OCI-LY1 (cell line): Measurements from ENCODE around the gene DNHD1.

Source experiments
- H2AFZ ChIP-seq: fragments of 200-600 bp; sonication (generic), shearing (Covaris generic); 2 replicates; pipeline ENCODE4 v1.6.0; 2014; ENCODE audit warnings: antibody characterized with exemption, mild to moderate bottlenecking, low read length
- H3F3A ChIP-seq: fragments of 200-600 bp; sonication (generic), shearing (Covaris generic); 2 replicates; pipeline ENCODE4 v1.6.0; 2014; ENCODE audit warnings: mild to moderate bottlenecking, antibody characterized with exemption, low read length, moderate library complexity; ENCODE audit not compliant: insufficient read depth
- H3K27ac ChIP-seq: fragments of 200-600 bp; sonication (generic); 2 replicates; pipeline ENCODE4 v1.5.1; 2014; ENCODE audit warnings: low read length, mixed run types, mild to moderate bottlenecking, low read depth; ENCODE audit not compliant: poor library complexity, severe bottlenecking
- H3K27me3 ChIP-seq: fragments of 200-600 bp; sonication (generic); 2 replicates; pipeline ENCODE4 v1.6.0; 2014; ENCODE audit warnings: antibody characterized with exemption, mild to moderate bottlenecking, low read length, moderate library complexity; ENCODE audit not compliant: insufficient read depth
- H3K36me3 ChIP-seq: fragments of 200-600 bp; sonication (generic); 2 replicates; pipeline ENCODE4 v1.6.1; 2014; ENCODE audit warnings: mild to moderate bottlenecking, antibody characterized with exemption, low read length, moderate library complexity, mixed read lengths; ENCODE audit not compliant: insufficient read depth
- H3K4me1 ChIP-seq: fragments of 200-600 bp; sonication (generic); 2 replicates; pipeline ENCODE4 v1.5.1; 2014; ENCODE audit warnings: mild to moderate bottlenecking, low read length, moderate library complexity; ENCODE audit not compliant: insufficient read depth, severe bottlenecking
- H3K4me2 ChIP-seq: fragments of 200-600 bp; sonication (generic), shearing (Covaris generic); 2 replicates; pipeline ENCODE4 v1.6.1; 2014; ENCODE audit warnings: low read length
- H3K4me3 ChIP-seq: fragments of 200-600 bp; sonication (generic); 2 replicates; pipeline ENCODE4 v1.5.1; 2014; ENCODE audit warnings: low read length, low read depth, mild to moderate bottlenecking, mixed read lengths; ENCODE audit not compliant: poor library complexity, severe bottlenecking
- H3K79me2 ChIP-seq: fragments of 200-600 bp; shearing (Covaris generic); 2 replicates; pipeline ENCODE4 v1.6.1; 2016; ENCODE audit warnings: mixed run types, low read length, mixed read lengths; ENCODE audit not compliant: insufficient read depth
- H3K9ac ChIP-seq: fragments of 200-600 bp; sonication (generic), shearing (Covaris generic); 2 replicates; pipeline ENCODE4 v1.6.1; 2014; ENCODE audit warnings: mild to moderate bottlenecking, low read length, mixed read lengths
- H3K9me2 ChIP-seq: fragments of 200-600 bp; sonication (generic), shearing (Covaris generic); 2 replicates; pipeline ENCODE4 v1.6.1; 2014; ENCODE audit warnings: low read depth, mild to moderate bottlenecking, low read length, mixed read lengths
- H3K9me3 ChIP-seq: fragments of 200-600 bp; shearing (Covaris generic); 2 replicates; pipeline ENCODE4 v1.6.1; 2014; ENCODE audit warnings: low read length, mixed read lengths
- H4K20me1 ChIP-seq: fragments of 200-600 bp; sonication (generic), shearing (Covaris generic); 2 replicates; pipeline ENCODE4 v1.6.0; 2016; ENCODE audit warnings: mild to moderate bottlenecking, low read length; ENCODE audit not compliant: insufficient read depth
- EZH2 ChIP-seq: fragments of 200-600 bp; sonication (generic), shearing (Covaris generic); IDR thresholded peaks from 2 replicates; pipeline ENCODE4 v1.8.0; 2017; ENCODE audit warnings: borderline replicate concordance, mixed run types, mild to moderate bottlenecking, antibody characterized with exemption, low read length, moderate library complexity, mixed read lengths
- TF ChIP-seq, protein P1 (sequence below): fragments of 200-600 bp; sonication (generic), shearing (Covaris generic); IDR thresholded peaks from 2 replicates; pipeline ENCODE4 v1.5.1; 2017; ENCODE audit warnings: mild to moderate bottlenecking, antibody characterized with exemption, low read length, moderate library complexity, mixed read lengths

DNHD1 gene

DNA sequence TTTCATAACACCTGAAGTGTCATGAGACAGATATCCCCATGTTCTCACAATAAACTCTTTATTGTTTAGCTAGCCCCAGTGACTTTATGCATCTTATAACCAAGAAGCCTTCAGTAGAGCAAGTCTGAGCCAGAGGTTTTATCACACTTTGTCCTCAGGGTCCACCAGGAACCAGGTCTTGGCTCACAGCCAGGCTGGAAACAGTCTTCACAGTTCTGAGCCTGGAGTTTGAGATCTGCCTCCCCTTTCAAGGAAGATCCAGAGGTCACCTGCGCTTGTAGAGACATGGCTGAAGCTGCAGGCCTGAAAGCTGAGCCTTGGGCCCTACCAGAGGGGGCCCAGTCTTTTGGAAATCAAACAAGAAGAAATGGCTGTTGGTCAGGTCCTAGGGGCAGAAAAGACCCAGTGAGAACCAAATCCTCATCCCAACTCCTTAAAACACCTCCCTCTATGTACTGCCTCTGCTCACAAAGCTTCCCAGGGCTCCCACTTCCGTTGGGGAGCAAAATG lies 102.9 kb downstream of the DNHD1 start:
- Histone ChIP-seq H3K4me2 (no peak overlapping the region), H3K36me3 (peaks cover 67% of the 10 kb centered on the region)

DNA sequence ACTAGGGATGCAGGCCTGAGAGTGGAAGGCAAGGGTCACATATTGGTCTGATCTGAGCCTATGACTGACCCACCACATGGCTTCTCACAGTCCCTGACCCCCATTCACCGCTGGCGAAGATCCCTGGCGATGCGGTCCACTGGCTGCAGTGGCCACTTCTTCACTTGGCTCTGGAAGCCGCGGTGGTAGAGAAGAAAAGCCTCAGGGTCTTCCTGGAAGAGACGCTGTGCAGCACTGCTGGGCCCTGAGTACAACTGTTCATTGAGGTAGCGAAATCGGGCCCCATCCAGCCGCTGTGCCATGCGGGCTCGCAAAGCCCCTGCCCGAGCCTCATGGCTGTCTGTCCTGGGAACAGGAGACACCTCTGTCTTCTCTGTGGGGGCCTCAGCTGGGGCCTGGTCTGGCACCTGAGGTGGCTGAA lies 104.0 kb downstream of the DNHD1 start:
- Histone ChIP-seq H3K27me3 (no peaks in the 10 kb centered on the region), H3K27ac (no peak overlapping the region), H3K4me2 (no peak overlapping the region), H3K79me2 (peaks cover 19% of the 10 kb centered on the region), H4K20me1 (no peaks in the 10 kb centered on the region), H3K9me2 (no peaks in the 10 kb centered on the region), H3K4me1 (peaks cover 32% of the 10 kb centered on the region), H3K9me3 (no peaks in the 10 kb centered on the region), H3F3A (no peaks in the 10 kb centered on the region), H3K4me3 (no peak overlapping the region), H3K36me3 (peaks cover 56% of the 10 kb centered on the region), H2AFZ (no peak overlapping the region), H3K9ac (no peak overlapping the region)
- TF ChIP-seq, protein P1, sequence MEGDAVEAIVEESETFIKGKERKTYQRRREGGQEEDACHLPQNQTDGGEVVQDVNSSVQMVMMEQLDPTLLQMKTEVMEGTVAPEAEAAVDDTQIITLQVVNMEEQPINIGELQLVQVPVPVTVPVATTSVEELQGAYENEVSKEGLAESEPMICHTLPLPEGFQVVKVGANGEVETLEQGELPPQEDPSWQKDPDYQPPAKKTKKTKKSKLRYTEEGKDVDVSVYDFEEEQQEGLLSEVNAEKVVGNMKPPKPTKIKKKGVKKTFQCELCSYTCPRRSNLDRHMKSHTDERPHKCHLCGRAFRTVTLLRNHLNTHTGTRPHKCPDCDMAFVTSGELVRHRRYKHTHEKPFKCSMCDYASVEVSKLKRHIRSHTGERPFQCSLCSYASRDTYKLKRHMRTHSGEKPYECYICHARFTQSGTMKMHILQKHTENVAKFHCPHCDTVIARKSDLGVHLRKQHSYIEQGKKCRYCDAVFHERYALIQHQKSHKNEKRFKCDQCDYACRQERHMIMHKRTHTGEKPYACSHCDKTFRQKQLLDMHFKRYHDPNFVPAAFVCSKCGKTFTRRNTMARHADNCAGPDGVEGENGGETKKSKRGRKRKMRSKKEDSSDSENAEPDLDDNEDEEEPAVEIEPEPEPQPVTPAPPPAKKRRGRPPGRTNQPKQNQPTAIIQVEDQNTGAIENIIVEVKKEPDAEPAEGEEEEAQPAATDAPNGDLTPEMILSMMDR = no peak
- TF ChIP-seq EZH2 = no peak

More for the DNA sequence above, 102.9 kb downstream of the DNHD1 start:
- no peak overlapping the region for H3K4me3 ChIP-seq
- H3K79me2 ChIP-seq = peaks cover 19% of the 10 kb centered on the region
- peaks cover 21% of the 10 kb centered on the region for H3K4me1 ChIP-seq
- no peaks in the 10 kb centered on the region for H3K9me2 ChIP-seq
- no peak overlapping the region for H2AFZ ChIP-seq
- H4K20me1 ChIP-seq = no peaks in the 10 kb centered on the region
- H3K9ac ChIP-seq = no peak overlapping the region
- H3K9me3 ChIP-seq = no peaks in the 10 kb centered on the region
- H3F3A ChIP-seq = no peaks in the 10 kb centered on the region
- H3K27me3 ChIP-seq = no peaks in the 10 kb centered on the region
- TF ChIP-seq, protein P1 = no peak
- H3K27ac ChIP-seq = no peak overlapping the region

DNA sequence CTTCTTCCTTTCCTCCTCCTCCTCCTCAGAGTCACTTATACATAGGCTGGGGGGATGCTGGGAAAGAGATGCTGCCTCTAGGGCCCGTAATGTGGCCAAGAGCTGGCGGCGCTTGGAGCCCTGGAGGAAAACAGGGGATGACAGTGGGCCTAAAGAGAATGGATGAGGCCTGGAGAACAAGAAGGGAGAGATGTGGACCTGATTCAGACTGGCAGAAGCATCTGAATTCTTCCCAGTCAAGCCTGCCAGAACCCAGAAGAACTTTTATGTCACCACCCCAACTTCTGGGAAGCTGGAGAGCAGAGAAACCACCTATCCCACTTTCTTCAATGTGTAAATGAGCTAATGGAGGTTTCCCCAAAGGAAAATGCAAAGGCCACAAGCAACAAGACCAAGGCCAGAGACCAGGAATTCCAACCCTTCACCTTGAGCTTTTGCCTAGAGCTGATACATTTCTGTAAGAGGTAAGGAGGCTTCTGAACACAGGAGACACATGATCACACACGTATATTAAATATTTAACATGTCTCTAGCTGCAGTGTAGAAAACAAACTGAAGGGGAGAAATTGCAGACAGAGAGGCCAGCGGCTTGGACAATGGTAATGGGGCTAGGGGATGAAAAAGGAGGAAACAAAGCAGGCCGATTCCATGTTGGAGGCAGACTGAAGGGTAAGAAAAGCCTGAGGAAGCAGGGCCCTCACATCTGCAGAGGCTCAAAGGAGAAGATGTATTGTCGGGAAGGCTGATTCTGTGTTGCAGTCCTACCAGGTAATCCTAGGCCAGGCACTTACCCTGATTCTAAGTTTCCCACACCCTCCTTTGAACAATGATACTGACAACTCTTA lies 105.2 kb downstream of the DNHD1 start:
- H3K36me3 ChIP-seq = peaks cover 43% of the 10 kb centered on the region
- H3K27me3 ChIP-seq = no peaks in the 10 kb centered on the region
- no peaks in the 10 kb centered on the region for H4K20me1 ChIP-seq
- no peaks in the 10 kb centered on the region for H3K9me3 ChIP-seq
- peaks cover 19% of the 10 kb centered on the region for H3K79me2 ChIP-seq
- no peaks in the 10 kb centered on the region for H3K9me2 ChIP-seq
- H2AFZ ChIP-seq = no peak overlapping the region
- no peak for TF ChIP-seq EZH2
- TF ChIP-seq, protein P1 = no peak
- H3K27ac ChIP-seq = no peak overlapping the region
- peak overlapping the region; percentile 71 for H3K4me3 ChIP-seq
- peaks cover 45% of the 10 kb centered on the region for H3K4me1 ChIP-seq
- H3K9ac ChIP-seq = peak overlapping the region; percentile 93
- peak overlapping the region; percentile 90 for H3K4me2 ChIP-seq
- H3F3A ChIP-seq = peaks cover 1% of the 10 kb centered on the region; the same call in 1 of the 2 replicates
